ENCODE data around the gene TOB2.

TOB2 gene

GRCh38 chr22:41468381-41469217 lies 22.0 kb upstream of the TOB2 start, which contains the start of the genes ACO2 and PHF5A (continued):
- TF ChIP-seq REST (tag by site-specific recombination; IDR thresholded peaks at IDR 0.05), result no peak
- TF ChIP-seq ZNF843 (tag by site-specific recombination; IDR thresholded peaks at IDR 0.05), result 0 out of 2 replicates have a peak, but pooled peaks have one; percentile 41
- no peak for TF ChIP-seq ZNF473 (tag by site-specific recombination; IDR thresholded peaks at IDR 0.05)
- TF ChIP-seq ZNF561 (tag by site-specific recombination; IDR thresholded peaks at IDR 0.05; ENCODE audit: borderline replicate concordance), result peak; percentile 86; the same call in 1 of the 2 replicates
- peak; percentile 92 for TF ChIP-seq SP2 (tag by site-specific recombination; IDR thresholded peaks at IDR 0.05)
- peak; percentile 38; the same call in 1 of the 2 replicates for TF ChIP-seq ZNF391 (tag by site-specific recombination; IDR thresholded peaks at IDR 0.05; ENCODE audit: borderline replicate concordance, low read depth)
- no peak for TF ChIP-seq ZNF16 (tag by site-specific recombination; IDR thresholded peaks at IDR 0.05; ENCODE audit: low read depth)
- TF ChIP-seq KLF1 (tag by site-specific recombination; IDR thresholded peaks at IDR 0.05), result peak; percentile 99
- TF ChIP-seq OVOL3 (tag by site-specific recombination; IDR thresholded peaks at IDR 0.05), result no peak
- TF ChIP-seq BCL11A (tag by site-specific recombination; IDR thresholded peaks at IDR 0.05; ENCODE audit: low read depth), result no peak
- no peak for TF ChIP-seq ZNF121 (tag by site-specific recombination; IDR thresholded peaks at IDR 0.05)
- TF ChIP-seq ZNF10 (tag by site-specific recombination; IDR thresholded peaks at IDR 0.05), result peak; percentile 80; the same call in 1 of the 2 replicates
- TF ChIP-seq ZNF510 (tag by site-specific recombination; IDR thresholded peaks at IDR 0.05; ENCODE audit: insufficient replicate concordance), result no peak
- peak; percentile 98 for TF ChIP-seq KLF9 (tag by site-specific recombination; IDR thresholded peaks at IDR 0.05; ENCODE audit: low read depth)
- peak; percentile 79 for TF ChIP-seq PATZ1 (tag by site-specific recombination; IDR thresholded peaks at IDR 0.05)
- no peak for TF ChIP-seq ZSCAN23 (tag by site-specific recombination; IDR thresholded peaks at IDR 0.05)
- peak; percentile 73 for TF ChIP-seq ZBTB10 (tag by site-specific recombination; IDR thresholded peaks at IDR 0.05)
- TF ChIP-seq TRIM28 (IDR thresholded peaks at IDR 0.05; ENCODE audit: borderline replicate concordance, low read length), result no peak
- 0 out of 2 replicates have a peak, but pooled peaks have one; percentile 56 for TF ChIP-seq ZNF24 (tag by site-specific recombination; IDR thresholded peaks at IDR 0.05)
- 0 out of 2 replicates have a peak, but pooled peaks have one; percentile 22 for TF ChIP-seq ZFP3 (tag by site-specific recombination; IDR thresholded peaks at IDR 0.05; ENCODE audit: low read depth)
- no peak for TF ChIP-seq ZNF626 (tag by site-specific recombination; IDR thresholded peaks at IDR 0.05)
- TF ChIP-seq ZSCAN30 (tag by site-specific recombination; IDR thresholded peaks at IDR 0.05), result 0 out of 2 replicates have a peak, but pooled peaks have one; percentile 59
- TF ChIP-seq ZFP69B (tag by site-specific recombination; IDR thresholded peaks at IDR 0.05), result peak; percentile 36; the same call in 1 of the 2 replicates
- peak; percentile 68 for TF ChIP-seq PRDM10 (tag by site-specific recombination; IDR thresholded peaks at IDR 0.05)
- TF ChIP-seq ZBTB17 (tag by site-specific recombination; IDR thresholded peaks at IDR 0.05), result peak; percentile 97
- TF ChIP-seq ZNF639 (tag by site-specific recombination; IDR thresholded peaks at IDR 0.05), result peak; percentile 94
